GM23338 (cell line): ENCODE results near the gene USP48. TPM values are rescaled to one million over a fixed set of nuclear protein-coding genes. Genes with fewer than 3 reads are reported as not detected.

Experiments used
- ATAC-seq: fragments of 200-7000 bp; cut with Tn5 transposase; 3 replicates; pipeline ENCODE4 v1.9.1; 2020
- DNase-seq: peaks from one replicate; pipeline ENCODE4 v3.0.0-alpha.2; 2015; ENCODE audit warnings: low spot score
- H2AFZ ChIP-seq: fragments of 200-600 bp; sonication (generic); 2 replicates; pipeline ENCODE4 v1.8.0; 2016; ENCODE audit warnings: antibody characterized with exemption, mild to moderate bottlenecking, moderate library complexity
- H3F3A ChIP-seq: fragments of 200-600 bp; sonication (generic); replicated peaks from 2 replicates; pipeline ENCODE4 v1.8.0; 2017; ENCODE audit warnings: antibody characterized with exemption, mixed run types, low read depth
- H3K27ac ChIP-seq: fragments of 200-600 bp; sonication (generic); 2 replicates; pipeline ENCODE4 v1.6.1; 2016; ENCODE audit warnings: low read depth
- H3K27me3 ChIP-seq: fragments of 200-600 bp; sonication (generic); 2 replicates; pipeline ENCODE4 v1.8.0; 2016; ENCODE audit warnings: mild to moderate bottlenecking, mixed run types, moderate library complexity; ENCODE audit not compliant: insufficient read depth
- H3K36me3 ChIP-seq: fragments of 200-600 bp; sonication (generic); 2 replicates; pipeline ENCODE4 v1.8.0; 2016; ENCODE audit warnings: mild to moderate bottlenecking; ENCODE audit not compliant: insufficient read depth
- H3K4me1 ChIP-seq: fragments of 200-600 bp; sonication (generic); 2 replicates; pipeline ENCODE4 v1.8.0; 2016; ENCODE audit warnings: mild to moderate bottlenecking, moderate library complexity; ENCODE audit not compliant: insufficient read depth
- H3K4me2 ChIP-seq: fragments of 200-600 bp; sonication (generic); 2 replicates; pipeline ENCODE4 v1.7.1; 2017; ENCODE audit warnings: mixed run types
- H3K4me3 ChIP-seq: fragments of 200-600 bp; sonication (generic); 2 replicates; pipeline ENCODE4 v1.6.1; 2016; ENCODE audit warnings: mixed run types
- H3K79me2 ChIP-seq: fragments of 200-600 bp; sonication (generic); replicated peaks from 2 replicates; pipeline ENCODE4 v1.8.0; 2017; ENCODE audit warnings: mild to moderate bottlenecking; ENCODE audit not compliant: insufficient read depth
- H3K9me2 ChIP-seq: fragments of 200-600 bp; sonication (generic); 2 replicates; pipeline ENCODE4 v1.8.0; 2017; ENCODE audit not compliant: insufficient read depth
- H4K20me1 ChIP-seq: fragments of 200-600 bp; sonication (generic); replicated peaks from 2 replicates; pipeline ENCODE4 v1.8.0; 2017; ENCODE audit warnings: mild to moderate bottlenecking; ENCODE audit not compliant: insufficient read depth
- H3K27ac Mint-ChIP-seq: 2 replicates; pipeline ENCODE4 v1.8.0; 2020; ENCODE audit warnings: inconsistent platforms, mild to moderate bottlenecking, moderate library complexity, mixed read lengths
- H3K27me3 Mint-ChIP-seq: 3 replicates; pipeline ENCODE4 v1.8.0; 2022; ENCODE audit warnings: low read depth, mild to moderate bottlenecking, moderate library complexity, mixed read lengths, inconsistent platforms; ENCODE audit not compliant: insufficient read depth, poor library complexity
- H3K36me3 Mint-ChIP-seq: 3 replicates; pipeline ENCODE4 v1.8.0; 2021; ENCODE audit warnings: low read depth, mild to moderate bottlenecking, inconsistent platforms, moderate library complexity, mixed read lengths
- H3K4me1 Mint-ChIP-seq: 3 replicates; pipeline ENCODE4 v1.8.0; 2020; ENCODE audit warnings: mild to moderate bottlenecking, inconsistent platforms, mixed read lengths
- H3K4me3 Mint-ChIP-seq: 3 replicates; pipeline ENCODE4 v1.8.0; 2021; ENCODE audit warnings: moderate library complexity, mild to moderate bottlenecking, inconsistent platforms, mixed read lengths
- H3K9me3 Mint-ChIP-seq: 3 replicates; pipeline ENCODE4 v1.8.0; 2020; ENCODE audit warnings: moderate library complexity, mild to moderate bottlenecking, inconsistent platforms, mixed read lengths
- CREB1 ChIP-seq: fragments of 250-450 bp; sonication (Bioruptor Pico); IDR thresholded peaks from 2 replicates; pipeline ENCODE4 v1.5.0; 2020; ENCODE audit warnings: low read depth, mild to moderate bottlenecking, moderate library complexity
- CTCF ChIP-seq, 2 experiments: fragments of 200-600 bp in 1 of 2; sonication (generic) in 1 of 2; conservative IDR thresholded peaks; 2 replicates each; pipeline versions ENCODE4 v1.5.1 to v1.6.1; 2016 to 2017; ENCODE audit warnings: antibody characterized with exemption in 2 of 2, low read depth in 2 of 2, mild to moderate bottlenecking in 2 of 2, moderate library complexity in 1 of 2
- ETS1 ChIP-seq: IDR thresholded peaks from 2 replicates; pipeline ENCODE4 v1.6.1; 2016; ENCODE audit warnings: antibody characterized with exemption
- EZH2 ChIP-seq: fragments of 200-600 bp; sonication (generic); IDR thresholded peaks from one replicate; pipeline ENCODE4 v1.8.0; 2017; ENCODE audit warnings: antibody characterized with exemption, mild to moderate bottlenecking, low read depth; ENCODE audit not compliant: unreplicated experiment
- EZH2phosphoT487 ChIP-seq: fragments of 200-600 bp; sonication (generic); IDR thresholded peaks from one replicate; pipeline ENCODE4 v1.8.1; 2018; ENCODE audit warnings: antibody characterized with exemption; ENCODE audit not compliant: unreplicated experiment
- JUNB ChIP-seq: IDR thresholded peaks from one replicate; pipeline ENCODE4 v1.6.1; 2016; ENCODE audit warnings: antibody characterized with exemption; ENCODE audit not compliant: unreplicated experiment
- NANOG ChIP-seq: IDR thresholded peaks from 2 replicates; pipeline ENCODE4 v1.6.1; 2016; ENCODE audit warnings: antibody characterized with exemption, borderline replicate concordance
- POLR2AphosphoS5 ChIP-seq: IDR thresholded peaks from 2 replicates; pipeline ENCODE4 v1.6.1; 2016; ENCODE audit warnings: antibody characterized with exemption, low read depth
- REST ChIP-seq: IDR thresholded peaks from one replicate; pipeline ENCODE4 v1.6.1; 2018; ENCODE audit warnings: antibody characterized with exemption; ENCODE audit not compliant: unreplicated experiment
- STAT1 ChIP-seq: IDR thresholded peaks from one replicate; pipeline ENCODE4 v1.6.1; 2016; ENCODE audit warnings: antibody characterized with exemption; ENCODE audit not compliant: unreplicated experiment
- ZNF114 ChIP-seq: fragments of 250-450 bp; sonication (Bioruptor Pico); IDR thresholded peaks from 2 replicates; pipeline ENCODE4 v1.5.0; 2020; ENCODE audit warnings: mild to moderate bottlenecking, moderate library complexity
- ZNF331 ChIP-seq: fragments of 250-450 bp; sonication (Bioruptor Pico); IDR thresholded peaks from 2 replicates; pipeline ENCODE4 v1.5.0; 2020; ENCODE audit warnings: low read depth, mild to moderate bottlenecking, moderate library complexity
- ZNF462 ChIP-seq: fragments of 250-450 bp; sonication (Bioruptor Pico); IDR thresholded peaks from 2 replicates; pipeline ENCODE4 v1.5.0; 2020; ENCODE audit warnings: mild to moderate bottlenecking, moderate library complexity
- polyA plus RNA-seq: library from polyadenylated mRNA; unstranded; fragments of >200 nt; fragmentation: Nextera tagmentation; extraction: Ambion mirVana; gene quantifications from 2 replicates; pipeline ENCODE4 v1.2.1, GENCODE V29; 2016
- total RNA-seq: library from RNA; depleted of rRNA; stranded (reverse); fragments of >200 nt; shearing (Covaris generic); gene quantifications from 2 replicates; pipeline ENCODE4 v1.2.3, GENCODE V29; 2014

The USP48 gene
- total and polyA plus RNA-seq, 2 experiments from 2014 or later, result 85.9 to 151 TPM

- no peak overlapping the region for H3K27ac Mint-ChIP-seq
- peaks cover 3% of the 10 kb centered on the region for H3K27me3 Mint-ChIP-seq
- peak; percentile 15 for ATAC-seq
Observed at GRCh38 chr1:21818656-21819055, 35.7 kb upstream of the USP48 start.

More at GRCh38 chr1:21818656-21819055, 35.7 kb upstream of the USP48 start:
- Histone ChIP-seq H3K27me3 (peaks cover 2% of the 10 kb centered on the region; the same call in 1 of the 2 replicates), H3K79me2 (no peaks in the 10 kb centered on the region), H3K4me3 (no peak overlapping the region), H3K36me3 (no peaks in the 10 kb centered on the region), H2AFZ (no peak overlapping the region), H4K20me1 (no peaks in the 10 kb centered on the region; the same call in 1 of the 2 replicates), H3K4me1 (peaks cover 3% of the 10 kb centered on the region; the same call in 1 of the 2 replicates), H3K27ac (no peak overlapping the region), H3K9me2 (no peaks in the 10 kb centered on the region), H3F3A (peaks cover 11% of the 10 kb centered on the region; the same call in 1 of the 2 replicates), H3K4me2 (no peak overlapping the region)
- peak; percentile 81 for DNase-seq
- H3K4me3 Mint-ChIP-seq, result no peak overlapping the region
- H3K36me3 Mint-ChIP-seq, result peaks cover 8% of the 10 kb centered on the region; the same call in 2 of the 3 replicates
- no peak for TF ChIP-seq POLR2AphosphoS5
- no peak for TF ChIP-seq ZNF331
- TF ChIP-seq JUNB, result no peak
- no peak for TF ChIP-seq CREB1 (CRISPR knock-in tag)
- TF ChIP-seq EZH2, result no peak
- no peak for TF ChIP-seq CTCF (conservative IDR thresholded peaks at IDR 0.05; ENCODE audit: low read depth in 2 of 2)
- no peak for TF ChIP-seq EZH2phosphoT487
- no peak for TF ChIP-seq STAT1
- no peak for TF ChIP-seq ETS1
- TF ChIP-seq ZNF462, result no peak
- no peak for TF ChIP-seq ZNF114
- no peak for TF ChIP-seq REST
- no peak for TF ChIP-seq NANOG
- peaks cover 24% of the 10 kb centered on the region for H3K4me1 Mint-ChIP-seq
- H3K9me3 Mint-ChIP-seq, result no peaks in the 10 kb centered on the region; the same call in 2 of the 3 replicates
